ENCODE data around the gene EGLN3.

DNA sequence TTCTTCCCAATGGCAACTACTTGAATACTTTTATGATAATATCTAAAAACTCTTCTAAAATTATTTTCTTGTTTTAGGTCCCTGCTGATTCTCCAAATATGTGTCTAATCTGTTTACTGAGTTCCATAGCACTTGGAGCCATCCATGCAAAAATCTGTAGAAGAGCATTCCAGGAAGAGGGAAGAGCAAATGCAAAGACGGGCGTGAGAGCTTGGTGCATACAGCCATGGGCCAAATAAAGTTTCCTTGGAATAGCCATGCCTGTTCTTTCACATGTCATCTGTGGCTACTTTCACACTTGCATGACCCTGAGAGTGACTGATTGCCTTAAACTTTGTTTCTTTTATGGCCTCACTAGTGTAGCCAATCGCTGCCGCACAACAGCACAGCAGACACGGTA, 13.0 kb upstream of the EGLN3 start:
- TF ChIP-seq, protein P1, sequence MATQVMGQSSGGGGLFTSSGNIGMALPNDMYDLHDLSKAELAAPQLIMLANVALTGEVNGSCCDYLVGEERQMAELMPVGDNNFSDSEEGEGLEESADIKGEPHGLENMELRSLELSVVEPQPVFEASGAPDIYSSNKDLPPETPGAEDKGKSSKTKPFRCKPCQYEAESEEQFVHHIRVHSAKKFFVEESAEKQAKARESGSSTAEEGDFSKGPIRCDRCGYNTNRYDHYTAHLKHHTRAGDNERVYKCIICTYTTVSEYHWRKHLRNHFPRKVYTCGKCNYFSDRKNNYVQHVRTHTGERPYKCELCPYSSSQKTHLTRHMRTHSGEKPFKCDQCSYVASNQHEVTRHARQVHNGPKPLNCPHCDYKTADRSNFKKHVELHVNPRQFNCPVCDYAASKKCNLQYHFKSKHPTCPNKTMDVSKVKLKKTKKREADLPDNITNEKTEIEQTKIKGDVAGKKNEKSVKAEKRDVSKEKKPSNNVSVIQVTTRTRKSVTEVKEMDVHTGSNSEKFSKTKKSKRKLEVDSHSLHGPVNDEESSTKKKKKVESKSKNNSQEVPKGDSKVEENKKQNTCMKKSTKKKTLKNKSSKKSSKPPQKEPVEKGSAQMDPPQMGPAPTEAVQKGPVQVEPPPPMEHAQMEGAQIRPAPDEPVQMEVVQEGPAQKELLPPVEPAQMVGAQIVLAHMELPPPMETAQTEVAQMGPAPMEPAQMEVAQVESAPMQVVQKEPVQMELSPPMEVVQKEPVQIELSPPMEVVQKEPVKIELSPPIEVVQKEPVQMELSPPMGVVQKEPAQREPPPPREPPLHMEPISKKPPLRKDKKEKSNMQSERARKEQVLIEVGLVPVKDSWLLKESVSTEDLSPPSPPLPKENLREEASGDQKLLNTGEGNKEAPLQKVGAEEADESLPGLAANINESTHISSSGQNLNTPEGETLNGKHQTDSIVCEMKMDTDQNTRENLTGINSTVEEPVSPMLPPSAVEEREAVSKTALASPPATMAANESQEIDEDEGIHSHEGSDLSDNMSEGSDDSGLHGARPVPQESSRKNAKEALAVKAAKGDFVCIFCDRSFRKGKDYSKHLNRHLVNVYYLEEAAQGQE (IDR thresholded peaks at IDR 0.05; ENCODE audit: borderline replicate concordance): no peak
- TF ChIP-seq EZH2 (IDR thresholded peaks at IDR 0.05; ENCODE audit: borderline replicate concordance, insufficient read depth, low read length, poor library complexity, severe bottlenecking): no peak
- TF ChIP-seq, protein P2, sequence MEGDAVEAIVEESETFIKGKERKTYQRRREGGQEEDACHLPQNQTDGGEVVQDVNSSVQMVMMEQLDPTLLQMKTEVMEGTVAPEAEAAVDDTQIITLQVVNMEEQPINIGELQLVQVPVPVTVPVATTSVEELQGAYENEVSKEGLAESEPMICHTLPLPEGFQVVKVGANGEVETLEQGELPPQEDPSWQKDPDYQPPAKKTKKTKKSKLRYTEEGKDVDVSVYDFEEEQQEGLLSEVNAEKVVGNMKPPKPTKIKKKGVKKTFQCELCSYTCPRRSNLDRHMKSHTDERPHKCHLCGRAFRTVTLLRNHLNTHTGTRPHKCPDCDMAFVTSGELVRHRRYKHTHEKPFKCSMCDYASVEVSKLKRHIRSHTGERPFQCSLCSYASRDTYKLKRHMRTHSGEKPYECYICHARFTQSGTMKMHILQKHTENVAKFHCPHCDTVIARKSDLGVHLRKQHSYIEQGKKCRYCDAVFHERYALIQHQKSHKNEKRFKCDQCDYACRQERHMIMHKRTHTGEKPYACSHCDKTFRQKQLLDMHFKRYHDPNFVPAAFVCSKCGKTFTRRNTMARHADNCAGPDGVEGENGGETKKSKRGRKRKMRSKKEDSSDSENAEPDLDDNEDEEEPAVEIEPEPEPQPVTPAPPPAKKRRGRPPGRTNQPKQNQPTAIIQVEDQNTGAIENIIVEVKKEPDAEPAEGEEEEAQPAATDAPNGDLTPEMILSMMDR (IDR thresholded peaks at IDR 0.05; ENCODE audit: poor library complexity, severe bottlenecking): no peak
- no peak for TF ChIP-seq SMC3 (conservative IDR thresholded peaks at IDR 0.05; ENCODE audit: poor library complexity)
- no peak for TF ChIP-seq RAD21 (conservative IDR thresholded peaks at IDR 0.05)
- TF ChIP-seq TAF1 (IDR thresholded peaks at IDR 0.05; ENCODE audit: low read depth): no peak
- TF ChIP-seq POLR2AphosphoS5 (IDR thresholded peaks at IDR 0.05): no peak
- TF ChIP-seq EP300 (conservative IDR thresholded peaks at IDR 0.05; ENCODE audit: poor library complexity, severe bottlenecking): no peak
- TF ChIP-seq MXI1 (conservative IDR thresholded peaks at IDR 0.05; ENCODE audit: poor library complexity, severe bottlenecking): no peak

Measured in neural cell (in vitro differentiated cells).